ENCODE data around the gene ANKRD39. TPM values are rescaled to one million over a fixed set of nuclear protein-coding genes. Genes with fewer than 3 reads are reported as not detected.
A peak's percentile ranks its signal among the peaks of the same experiment; 100 is the strongest.

ANKRD39 gene
- total and polyA plus RNA-seq, 5 donors, result 11.8 to 23.3 (median 14.1) TPM

DNA sequence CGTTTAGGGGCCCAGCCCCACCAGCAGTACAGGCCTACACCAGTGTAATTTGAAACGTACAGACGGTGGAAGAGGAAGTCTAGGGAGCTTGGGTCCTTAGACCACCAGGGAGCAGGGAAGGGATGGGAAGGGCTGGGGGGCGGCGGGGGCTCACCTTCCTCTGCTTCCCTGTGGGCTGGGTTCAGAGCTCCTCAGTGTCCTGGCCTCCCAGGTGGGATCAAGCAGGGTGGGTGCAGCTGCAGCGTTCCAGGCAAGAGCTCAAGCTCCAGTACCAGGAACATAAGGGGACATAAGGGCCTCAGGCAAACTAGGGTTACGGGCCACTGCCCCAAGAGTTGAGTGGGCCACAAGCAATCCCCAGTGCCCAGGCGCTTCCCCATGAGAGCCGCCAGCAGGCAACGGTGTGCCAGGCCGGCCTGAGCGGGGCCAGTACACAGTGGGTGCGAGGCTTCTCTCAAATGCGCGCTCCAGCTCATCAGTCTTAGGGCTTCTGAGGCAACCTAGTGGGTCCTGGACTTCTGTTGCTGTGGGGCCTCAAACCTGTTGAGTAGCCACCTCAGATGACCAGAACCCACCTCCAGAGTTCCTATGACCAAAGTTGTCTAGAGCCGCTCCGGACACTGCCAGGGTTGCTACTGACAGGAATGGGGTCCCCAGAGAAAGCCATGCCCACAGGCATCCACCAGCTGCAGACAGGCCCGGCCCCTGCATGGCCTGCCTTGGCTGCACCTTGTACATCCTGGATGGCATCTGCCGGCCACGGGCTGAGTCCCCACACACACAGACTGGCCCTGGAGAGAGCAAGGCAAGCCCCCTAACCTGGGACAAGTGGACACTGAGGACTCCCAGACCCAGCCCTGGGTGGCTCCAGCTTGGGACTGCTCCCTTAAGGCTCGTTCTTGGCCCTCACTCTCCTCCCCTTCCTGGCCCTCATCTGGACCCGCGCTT is 19.2 kb downstream of the ANKRD39 start:
- ATAC-seq, result no peak
- 87% methylated on average over 23 of the region's 23 CpGs for WGBS
- Histone ChIP-seq H3K9me3 (ENCODE audit: control insufficient read depth, low read length) (no peaks in the 10 kb centered on the region), H3K4me1 (ENCODE audit: control insufficient read depth, insufficient read depth, low read length) (peaks cover 3% of the 10 kb centered on the region), H3K4me3 (ENCODE audit: low read length) (no peak overlapping the region), H3K27ac (ENCODE audit: low read length) (no peak overlapping the region), H3K27me3 (ENCODE audit: control insufficient read depth, insufficient read depth) (no peaks in the 10 kb centered on the region)
- intact Hi-C loops (cut with DNase I), result no loop called here
- DNase-seq, result peak in 2 of 3 donors; percentile 41 to 49

DNA sequence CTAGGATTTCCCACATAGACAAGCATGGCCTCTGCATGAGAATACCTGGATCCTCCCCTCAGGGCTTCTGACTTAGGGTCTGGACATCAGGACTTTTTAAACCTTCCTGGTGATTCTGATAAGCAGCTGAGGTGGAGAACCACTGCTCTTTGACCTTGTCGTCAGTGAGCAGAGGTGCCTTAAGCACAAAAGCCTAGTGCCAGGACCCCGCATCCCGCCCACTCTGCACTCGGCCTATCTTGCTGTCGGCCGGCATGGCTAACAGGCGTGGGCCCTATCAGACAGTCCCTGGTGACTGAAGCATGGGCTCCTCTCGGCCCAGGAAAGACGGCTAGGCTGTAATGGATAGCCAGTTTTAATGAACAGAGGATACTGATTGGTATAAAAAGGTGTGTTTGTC is 20.2 kb downstream of the ANKRD39 start:
- intact Hi-C loops (cut with DNase I), result no loop called here
- peaks cover 7% of the 10 kb centered on the region for H3K4me1 ChIP-seq (ENCODE audit: control insufficient read depth, insufficient read depth, low read length)
- DNase-seq, result peak in 2 of 3 donors; percentile 27 to 51
- H3K27me3 ChIP-seq (ENCODE audit: control insufficient read depth, insufficient read depth), result no peaks in the 10 kb centered on the region
- H3K9me3 ChIP-seq (ENCODE audit: control insufficient read depth, low read length), result no peaks in the 10 kb centered on the region
- 72% methylated on average over 9 of the region's 9 CpGs for WGBS
- no peak for ATAC-seq
- no peak overlapping the region for H3K4me3 ChIP-seq (ENCODE audit: low read length)
- no peak overlapping the region for H3K27ac ChIP-seq (ENCODE audit: low read length)

DNA sequence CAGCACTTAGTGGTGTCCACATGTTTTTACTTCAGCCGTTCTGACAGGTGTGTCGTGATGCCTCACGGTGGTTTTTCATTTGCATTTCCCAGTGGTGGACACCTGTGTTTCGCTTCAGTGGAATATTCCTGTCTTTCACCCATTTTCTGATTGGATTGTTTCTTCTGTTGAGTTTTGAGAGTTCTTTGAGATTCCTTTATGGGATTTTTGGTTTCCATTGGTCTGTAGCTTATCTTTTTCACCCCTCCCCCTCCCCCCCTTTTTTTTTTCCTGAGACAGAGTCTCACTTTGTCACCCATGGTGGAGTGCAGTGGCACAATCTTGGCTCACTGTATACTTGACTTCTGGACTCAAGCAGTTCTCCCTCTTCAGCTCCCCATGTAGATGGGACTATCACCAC is 22.0 kb downstream of the ANKRD39 start:
- Histone ChIP-seq H3K4me3 (ENCODE audit: low read length) (no peak overlapping the region), H3K4me1 (ENCODE audit: control insufficient read depth, insufficient read depth, low read length) (peaks cover 7% of the 10 kb centered on the region), H3K9me3 (ENCODE audit: control insufficient read depth, low read length) (no peaks in the 10 kb centered on the region), H3K27me3 (ENCODE audit: control insufficient read depth, insufficient read depth) (no peaks in the 10 kb centered on the region), H3K27ac (ENCODE audit: low read length) (no peak overlapping the region)
- DNase-seq, result no peak
- intact Hi-C loops (cut with DNase I), result no loop called here
- no peak for ATAC-seq
- 97% methylated on average over 4 of the region's 4 CpGs for WGBS

DNA sequence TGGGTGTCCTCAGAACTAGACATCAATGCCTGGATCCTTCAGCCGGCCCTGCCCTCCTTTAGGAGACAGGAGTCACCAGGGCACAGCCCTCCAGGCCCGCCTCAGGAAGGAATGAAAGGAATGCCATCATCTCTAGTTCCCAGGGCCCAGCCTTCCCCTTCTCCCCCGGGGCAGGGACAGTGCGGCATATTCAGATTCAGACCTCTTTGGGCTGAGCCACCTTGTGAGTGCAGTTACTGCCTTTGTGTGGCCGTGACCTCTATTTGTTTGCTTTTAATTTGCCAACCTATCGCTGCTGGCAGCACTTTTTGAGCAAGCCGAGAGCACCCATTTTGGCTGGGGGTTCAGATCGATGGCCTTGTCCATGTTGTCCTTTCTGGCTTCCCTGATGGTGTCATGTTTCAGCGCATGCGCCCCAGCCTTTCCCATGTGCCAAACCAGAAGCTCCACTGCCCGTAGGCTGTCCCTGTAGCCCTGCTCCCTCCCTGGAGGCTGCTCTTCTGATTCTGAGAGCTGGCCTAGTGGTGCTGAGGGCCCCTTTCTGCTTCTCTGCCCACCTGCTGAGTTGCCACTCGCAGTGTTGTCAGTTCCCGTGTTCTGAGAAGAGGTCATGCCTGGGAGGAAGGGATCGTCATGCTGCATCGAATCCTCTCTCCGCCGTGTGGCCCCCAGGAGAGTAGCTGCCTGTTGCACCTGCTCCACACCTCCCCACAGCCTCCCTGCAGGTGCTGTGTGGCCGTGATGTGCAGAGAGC is 24.9 kb downstream of the ANKRD39 start:
- Histone ChIP-seq H3K4me1 (ENCODE audit: control insufficient read depth, insufficient read depth, low read length) (peaks cover 7% of the 10 kb centered on the region), H3K4me3 (ENCODE audit: low read length) (no peak overlapping the region), H3K27me3 (ENCODE audit: control insufficient read depth, insufficient read depth) (no peaks in the 10 kb centered on the region), H3K9me3 (ENCODE audit: control insufficient read depth, low read length) (no peaks in the 10 kb centered on the region), H3K27ac (ENCODE audit: low read length) (peak overlapping the region; percentile 18)
- DNase-seq, result peak; percentile 78 to 90 (median 85)
- ATAC-seq, result peak; percentile 68 to 70
- 44% methylated on average over 18 of the region's 18 CpGs for WGBS
- intact Hi-C loops (cut with DNase I), result no loop called here

DNA sequence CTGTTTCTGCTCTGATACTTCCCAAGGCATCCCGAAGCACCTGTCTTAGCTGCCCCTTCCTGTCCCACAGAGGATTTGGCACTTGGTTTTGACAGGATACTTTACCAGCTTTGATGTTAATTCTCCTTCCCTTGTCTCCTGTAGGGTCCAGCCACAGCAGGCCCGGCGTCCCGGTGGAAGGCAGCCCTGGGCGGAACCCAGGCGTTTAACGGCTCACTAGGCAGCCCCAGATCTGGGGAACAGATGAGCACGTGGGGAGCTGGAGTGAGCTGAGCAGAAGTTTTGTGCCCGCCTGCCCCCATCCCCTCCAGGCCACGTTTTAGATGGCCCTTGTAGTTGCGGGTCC is 25.4 kb downstream of the ANKRD39 start:
- no peaks in the 10 kb centered on the region for H3K27me3 ChIP-seq (ENCODE audit: control insufficient read depth, insufficient read depth)
- DNase-seq, result peak in 1 of 3 donors; percentile 22
- WGBS, result 77% methylated on average over 11 of the region's 11 CpGs
- intact Hi-C loops (cut with DNase I), result no loop called here
- no peak overlapping the region for H3K27ac ChIP-seq (ENCODE audit: low read length)
- ATAC-seq, result peak in 1 of 2 donors; percentile 6
- peaks cover 7% of the 10 kb centered on the region for H3K4me1 ChIP-seq (ENCODE audit: control insufficient read depth, insufficient read depth, low read length)
- no peaks in the 10 kb centered on the region for H3K9me3 ChIP-seq (ENCODE audit: control insufficient read depth, low read length)
- H3K4me3 ChIP-seq (ENCODE audit: low read length), result no peak overlapping the region

DNA sequence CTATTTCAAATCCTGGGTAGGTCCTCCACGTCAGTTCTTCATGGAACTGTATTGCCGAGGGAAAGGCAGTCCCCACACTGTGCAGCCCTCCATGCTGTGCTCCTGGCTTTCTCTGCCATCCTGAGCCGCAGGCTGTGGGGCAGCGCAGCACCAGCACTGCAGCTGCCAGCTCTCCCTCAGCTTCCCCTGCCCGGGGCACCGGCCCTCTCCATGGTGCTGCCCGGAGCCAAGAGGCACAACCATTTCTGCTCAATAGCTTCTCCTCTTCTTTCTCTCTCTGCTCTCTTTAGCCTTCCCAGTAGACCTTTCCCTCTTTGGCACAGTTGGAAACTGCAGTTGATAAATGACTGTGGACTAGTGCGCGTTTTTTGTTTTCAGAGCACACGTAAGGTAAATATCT is 26.1 kb downstream of the ANKRD39 start:
- peaks cover 7% of the 10 kb centered on the region for H3K4me1 ChIP-seq (ENCODE audit: control insufficient read depth, insufficient read depth, low read length)
- WGBS, result 74% methylated on average over 10 of the region's 10 CpGs
- H3K4me3 ChIP-seq (ENCODE audit: low read length), result no peak overlapping the region
- no peak overlapping the region for H3K27ac ChIP-seq (ENCODE audit: low read length)
- no peaks in the 10 kb centered on the region for H3K9me3 ChIP-seq (ENCODE audit: control insufficient read depth, low read length)
- peak; percentile 51 for ATAC-seq
- no peaks in the 10 kb centered on the region for H3K27me3 ChIP-seq (ENCODE audit: control insufficient read depth, insufficient read depth)
- DNase-seq, result peak in 2 of 3 donors; percentile 63 to 68
- intact Hi-C loops (cut with DNase I), result no loop called here

DNA sequence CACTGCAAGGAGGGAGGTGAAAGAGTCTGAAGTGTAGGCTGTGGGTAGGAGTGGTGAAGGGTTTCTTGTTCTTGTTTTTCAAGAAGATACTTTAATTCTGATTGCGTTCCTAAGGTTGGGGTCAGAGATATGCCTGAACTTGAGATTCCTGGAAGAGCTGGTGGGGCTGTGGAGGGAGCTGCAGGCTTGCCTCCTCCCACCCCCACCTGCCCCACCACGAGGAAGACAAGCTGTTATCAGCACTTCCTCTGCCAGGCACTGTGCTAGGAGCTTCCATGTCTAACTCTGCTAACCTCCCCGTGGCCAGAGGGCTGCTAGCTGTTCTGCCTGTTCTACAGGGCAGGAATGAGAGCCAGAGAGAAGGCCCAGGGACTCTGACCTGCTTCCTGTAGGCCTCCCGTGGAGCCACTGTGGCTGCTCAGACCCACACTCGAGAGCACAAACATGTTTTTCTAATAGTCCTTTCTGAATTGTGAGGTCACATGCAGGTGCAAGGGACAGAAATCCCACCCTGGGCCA is 27.7 kb downstream of the ANKRD39 start:
- no peak overlapping the region for H3K4me3 ChIP-seq (ENCODE audit: low read length)
- WGBS, result 44% methylated on average over 5 of the region's 5 CpGs
- H3K27ac ChIP-seq (ENCODE audit: low read length), result peak overlapping the region; percentile 10
- peaks cover 7% of the 10 kb centered on the region for H3K4me1 ChIP-seq (ENCODE audit: control insufficient read depth, insufficient read depth, low read length)
- intact Hi-C loops (cut with DNase I), result no loop called here
- no peaks in the 10 kb centered on the region for H3K27me3 ChIP-seq (ENCODE audit: control insufficient read depth, insufficient read depth)
- DNase-seq (no peak), ATAC-seq (no peak)
- H3K9me3 ChIP-seq (ENCODE audit: control insufficient read depth, low read length), result no peaks in the 10 kb centered on the region

DNA sequence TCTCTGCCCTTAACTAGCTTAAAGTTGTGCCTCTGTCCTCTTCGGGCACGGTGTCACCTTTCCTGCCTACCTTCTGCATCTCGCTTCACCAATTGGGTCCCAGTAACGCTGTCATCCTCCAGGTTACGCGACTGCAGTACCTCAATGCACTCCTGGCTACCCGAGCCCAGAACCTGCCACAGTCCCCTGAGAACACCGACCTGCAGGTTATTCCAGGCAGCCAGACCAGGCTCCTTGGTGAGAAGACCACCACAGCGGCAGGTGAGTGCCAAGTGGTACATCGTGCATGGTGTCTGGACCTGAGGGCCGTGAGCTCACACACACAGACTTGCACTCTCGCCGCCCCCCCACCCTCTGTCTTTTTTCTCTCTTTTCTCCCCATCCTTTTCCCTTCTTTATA is 28.9 kb downstream of the ANKRD39 start:
- intact Hi-C loops (cut with DNase I), result no loop called here
- Histone ChIP-seq H3K4me3 (ENCODE audit: low read length) (no peak overlapping the region), H3K27me3 (ENCODE audit: control insufficient read depth, insufficient read depth) (no peaks in the 10 kb centered on the region), H3K27ac (ENCODE audit: low read length) (no peak overlapping the region), H3K9me3 (ENCODE audit: control insufficient read depth, low read length) (no peaks in the 10 kb centered on the region), H3K4me1 (ENCODE audit: control insufficient read depth, insufficient read depth, low read length) (peaks cover 7% of the 10 kb centered on the region)
- 97% methylated on average over 13 of the region's 13 CpGs for WGBS
- ATAC-seq (no peak), DNase-seq (peak in 1 of 3 donors; percentile 30)

DNA sequence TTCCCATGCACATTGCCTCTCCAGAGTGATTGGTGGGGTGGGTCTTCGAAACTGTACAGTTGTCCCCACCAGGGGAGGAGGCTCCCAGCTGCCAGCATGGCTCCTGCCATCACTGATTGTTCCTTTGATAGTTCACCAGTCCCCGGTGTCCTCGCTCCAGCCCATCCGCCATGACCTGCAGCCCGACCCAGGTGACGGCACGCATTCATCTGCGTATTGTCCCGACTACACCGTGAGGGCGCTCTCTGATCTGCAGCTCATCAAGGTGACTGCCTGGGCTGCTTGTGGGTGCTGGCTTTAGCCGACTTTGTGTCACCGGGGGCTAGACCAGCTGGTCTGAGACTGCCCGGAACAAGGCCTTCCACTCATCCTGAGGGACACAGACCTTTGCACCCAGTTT is 29.4 kb downstream of the ANKRD39 start:
- intact Hi-C loops (cut with DNase I), result no loop called here
- Histone ChIP-seq H3K9me3 (ENCODE audit: control insufficient read depth, low read length) (no peaks in the 10 kb centered on the region), H3K4me1 (ENCODE audit: control insufficient read depth, insufficient read depth, low read length) (peaks cover 7% of the 10 kb centered on the region), H3K27ac (ENCODE audit: low read length) (no peak overlapping the region), H3K4me3 (ENCODE audit: low read length) (no peak overlapping the region), H3K27me3 (ENCODE audit: control insufficient read depth, insufficient read depth) (no peaks in the 10 kb centered on the region)
- DNase-seq (peak in 2 of 3 donors; percentile 24 to 51), ATAC-seq (no peak)
- 93% methylated on average over 14 of the region's 14 CpGs for WGBS

DNA sequence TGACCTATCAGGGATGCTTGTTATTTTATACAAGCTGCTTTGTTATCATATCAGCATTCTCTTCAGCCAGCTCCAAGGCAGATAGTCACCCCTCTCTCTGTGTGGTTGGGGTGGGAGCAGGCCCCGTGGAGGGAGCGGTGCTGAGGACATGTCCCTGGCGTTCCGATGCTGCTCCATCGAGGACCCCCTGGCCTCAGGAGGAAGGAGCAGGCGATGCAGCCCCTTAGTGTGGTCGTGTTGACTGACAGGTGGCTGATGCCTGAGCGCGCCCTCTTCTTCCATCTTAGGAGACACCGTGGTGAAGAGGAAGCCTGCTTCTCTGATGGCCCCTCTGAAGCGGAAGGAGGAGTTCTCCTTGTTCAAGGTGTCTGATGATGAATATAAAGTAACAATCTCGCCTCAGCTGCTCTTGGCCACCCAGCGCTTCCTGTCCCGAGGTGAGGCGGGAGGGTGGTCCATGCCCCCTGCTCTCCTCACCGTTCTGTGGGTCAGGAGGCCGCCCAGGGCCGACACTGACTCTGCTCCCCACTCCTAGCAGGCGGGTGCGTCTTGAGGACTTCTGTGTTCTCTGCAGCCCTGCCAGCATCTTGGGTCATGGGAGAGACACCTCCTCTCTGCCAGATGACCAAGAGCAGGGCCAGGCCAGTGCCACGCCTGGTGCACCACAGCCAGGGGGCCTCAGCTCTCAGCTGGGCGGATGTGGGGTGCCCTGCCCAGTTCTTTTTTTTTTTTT is 31.1 kb downstream of the ANKRD39 start:
- intact Hi-C loops (cut with DNase I), result no loop called here
- WGBS, result 87% methylated on average over 22 of the region's 22 CpGs
- DNase-seq, result peak in 2 of 3 donors; percentile 45 to 53
- Histone ChIP-seq H3K27me3 (ENCODE audit: control insufficient read depth, insufficient read depth) (no peaks in the 10 kb centered on the region), H3K4me3 (ENCODE audit: low read length) (no peak overlapping the region), H3K4me1 (ENCODE audit: control insufficient read depth, insufficient read depth, low read length) (no peaks in the 10 kb centered on the region), H3K27ac (ENCODE audit: low read length) (no peak overlapping the region), H3K9me3 (ENCODE audit: control insufficient read depth, low read length) (no peaks in the 10 kb centered on the region)
- ATAC-seq, result no peak

Data from right cardiac atrium (tissue), 5 donors.